NCI-H69 (cell line): ENCODE data around the gene RAB12.
A peak's percentile ranks its signal among the peaks of the same experiment; 100 is the strongest.
"Not testable (repeated sequence)": the region's sequence is repeated elsewhere in the genome, so short reads cannot be mapped to it uniquely, and the experiment has no call there.

ENCODE experiments used
- DNase-seq: peaks from one replicate; lab custom pipeline; 2025; lab: John Stamatoyannopoulos, UW

Gene RAB12, protein sequence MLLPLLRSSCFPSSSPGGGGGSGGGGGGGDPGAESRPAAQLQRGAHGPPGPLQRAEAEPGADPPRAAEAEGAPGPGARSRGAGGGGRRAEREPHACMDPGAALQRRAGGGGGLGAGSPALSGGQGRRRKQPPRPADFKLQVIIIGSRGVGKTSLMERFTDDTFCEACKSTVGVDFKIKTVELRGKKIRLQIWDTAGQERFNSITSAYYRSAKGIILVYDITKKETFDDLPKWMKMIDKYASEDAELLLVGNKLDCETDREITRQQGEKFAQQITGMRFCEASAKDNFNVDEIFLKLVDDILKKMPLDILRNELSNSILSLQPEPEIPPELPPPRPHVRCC

DNA sequence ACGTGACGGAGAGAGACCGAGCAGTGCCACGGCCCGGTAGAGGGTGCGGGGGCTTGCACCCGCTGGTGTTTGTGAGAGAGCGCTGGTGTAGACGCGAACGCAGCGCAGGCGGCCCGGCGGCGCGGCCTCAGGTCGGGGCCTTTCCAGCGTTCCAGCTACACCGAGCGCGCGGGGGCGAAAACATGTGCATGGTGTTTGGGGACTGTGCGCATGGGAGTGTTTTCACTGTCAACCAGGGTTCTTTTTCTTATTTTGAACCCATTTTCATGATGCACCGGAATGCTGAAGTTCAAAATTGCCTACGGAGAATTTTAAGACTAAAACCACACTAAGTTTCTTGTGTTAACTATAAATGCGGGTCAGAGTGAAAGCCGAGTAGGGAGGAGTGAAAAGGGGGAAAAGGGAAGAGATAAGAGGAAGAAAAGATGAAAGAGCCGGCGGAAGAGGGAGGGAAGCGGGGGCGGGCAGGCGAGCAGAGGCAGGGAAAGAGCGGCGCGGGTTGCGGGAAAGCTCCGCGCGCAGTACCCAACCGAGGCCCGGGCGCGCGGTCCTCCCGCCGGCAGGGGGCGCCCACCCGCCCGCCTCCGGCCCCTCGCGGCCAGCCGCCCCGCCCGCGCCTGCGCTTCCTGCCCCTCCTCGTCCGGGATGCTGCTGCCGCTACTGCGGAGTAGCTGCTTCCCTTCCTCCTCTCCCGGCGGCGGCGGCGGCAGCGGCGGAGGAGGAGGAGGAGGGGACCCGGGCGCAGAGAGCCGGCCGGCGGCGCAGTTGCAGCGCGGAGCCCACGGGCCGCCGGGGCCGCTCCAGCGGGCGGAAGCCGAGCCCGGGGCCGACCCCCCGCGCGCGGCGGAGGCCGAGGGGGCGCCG, at the start of gene RAB12:
Gene RAB12, plus strand, starts transcription at position 643 of the 864 bp plus-strand sequence. Its CDS starts 3 bp downstream, at position 646.
- DNase-seq = peak; percentile 97

DNA sequence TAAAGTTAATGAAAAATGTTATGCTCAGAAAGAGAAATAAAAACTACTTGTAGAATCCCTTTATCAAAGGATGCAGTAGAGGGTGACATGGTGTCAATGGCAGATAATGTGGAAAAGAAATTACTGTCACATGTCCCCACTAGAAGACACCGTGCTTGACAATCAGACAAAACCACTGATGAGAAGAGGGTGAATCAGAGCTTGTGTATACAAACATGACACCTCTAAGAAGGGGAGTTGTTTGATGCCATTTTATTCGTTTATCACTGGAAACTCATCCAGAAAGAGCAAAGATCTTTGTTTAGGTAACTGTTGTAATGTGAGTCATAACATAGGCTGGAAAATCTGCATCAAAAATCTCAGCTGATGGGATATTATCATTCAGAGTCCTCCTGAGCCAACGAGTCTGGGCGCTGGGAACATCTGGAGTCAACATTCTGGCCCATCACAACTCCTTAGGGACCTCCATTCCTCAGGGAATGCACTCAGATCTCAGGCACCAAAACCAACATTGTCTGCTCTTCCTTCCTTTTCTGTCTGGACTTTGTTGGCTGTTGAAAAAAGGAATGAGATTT, 49.5 kb upstream of the RAB12 start:
- peak; percentile 54 for DNase-seq

DNA sequence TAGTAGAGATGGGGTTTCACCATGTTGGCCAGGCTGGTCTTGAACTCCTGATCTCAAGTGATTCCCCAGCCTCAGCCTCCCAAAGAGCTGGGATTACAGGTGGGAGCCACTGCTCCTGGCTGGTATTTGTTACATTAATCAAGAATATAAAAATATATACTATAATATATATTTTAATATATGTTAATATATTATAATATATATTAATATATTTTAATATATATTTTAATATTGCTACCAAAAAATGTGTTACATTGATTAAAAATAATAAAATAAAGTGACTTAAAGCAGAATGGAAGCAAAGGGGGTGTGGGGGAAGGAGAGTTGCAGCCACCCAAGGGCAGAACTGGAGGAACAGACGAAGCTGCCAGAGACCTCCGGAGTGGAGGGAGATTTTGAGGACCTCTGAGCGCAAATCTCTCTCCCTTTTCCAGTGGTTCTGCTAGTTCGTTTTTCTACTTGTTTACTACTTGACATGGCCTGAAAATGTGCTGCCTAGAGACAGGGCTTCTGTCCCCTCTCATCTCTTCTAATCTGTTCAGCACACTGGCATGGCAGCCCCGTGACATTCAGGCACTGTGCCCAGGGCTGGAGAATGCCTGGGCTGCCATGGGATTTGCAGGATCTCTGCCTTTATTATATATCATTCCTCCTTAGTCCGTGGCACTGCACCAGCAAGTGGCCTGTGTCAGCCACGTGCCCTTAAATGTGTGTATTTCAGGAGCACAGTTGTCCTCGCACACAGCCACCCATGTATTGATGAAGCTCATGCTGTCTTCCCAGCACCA, 47.9 kb upstream of the RAB12 start:
- no peak for DNase-seq

DNA sequence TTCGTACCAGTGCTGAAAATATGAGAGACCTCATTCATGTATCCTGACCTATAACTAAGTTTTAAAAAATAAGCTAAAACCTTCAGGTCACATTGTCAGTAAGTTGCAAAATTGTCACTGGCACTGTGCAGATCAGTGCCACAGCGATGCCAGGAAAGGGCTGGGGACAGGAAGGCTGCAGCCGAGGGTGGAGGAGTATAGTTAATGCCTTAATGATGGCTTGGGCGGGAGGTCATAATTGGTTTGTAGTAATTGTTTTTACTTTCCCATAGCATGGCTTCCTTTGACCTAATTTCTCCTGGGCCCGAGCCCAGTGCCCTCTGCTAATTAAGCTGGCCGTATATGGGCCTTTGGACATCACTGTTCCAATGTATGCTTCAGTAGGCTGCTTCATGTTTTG, 47.2 kb upstream of the RAB12 start:
- peak; percentile 67 for DNase-seq

DNA sequence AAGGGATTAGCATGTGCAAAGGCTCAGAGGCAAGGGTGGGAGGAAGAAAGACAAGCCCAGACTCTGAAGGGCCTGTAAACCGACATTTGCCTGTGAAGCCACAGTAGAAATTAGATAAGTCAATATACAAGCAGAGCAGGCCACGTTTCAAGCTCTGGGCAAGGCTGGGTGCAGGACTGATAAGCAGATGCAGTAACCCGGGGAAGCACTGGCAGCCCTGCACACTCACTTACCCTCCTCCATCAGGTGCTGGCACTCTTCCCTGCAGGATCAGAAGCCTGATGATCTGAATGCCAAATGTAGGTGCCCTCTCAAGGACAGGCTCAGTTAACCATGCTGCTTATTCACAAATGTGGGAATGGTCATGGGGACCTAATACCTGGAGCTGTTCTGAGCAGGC, 46.3 kb upstream of the RAB12 start:
- DNase-seq = peak; percentile 26

DNA sequence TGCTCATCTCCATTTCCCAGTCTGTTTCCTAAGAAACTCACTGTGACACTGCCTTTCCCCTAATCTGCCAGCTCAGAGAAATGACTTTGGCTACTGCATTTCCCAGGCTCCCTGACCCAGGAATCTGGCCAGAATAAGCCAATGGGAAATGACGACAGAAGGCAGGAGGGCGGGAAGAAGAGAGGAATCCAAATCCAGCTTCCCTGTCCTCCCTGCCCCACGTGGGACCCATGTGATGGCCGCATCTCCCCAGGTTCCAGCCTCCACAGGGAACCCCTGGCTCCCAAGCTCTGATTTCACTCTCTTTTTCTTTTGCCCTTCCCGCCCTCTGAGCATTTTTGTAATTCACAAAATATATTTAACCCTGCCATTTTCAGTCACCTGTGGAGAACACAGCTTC, 37.8 kb upstream of the RAB12 start:
- DNase-seq = no peak

DNA sequence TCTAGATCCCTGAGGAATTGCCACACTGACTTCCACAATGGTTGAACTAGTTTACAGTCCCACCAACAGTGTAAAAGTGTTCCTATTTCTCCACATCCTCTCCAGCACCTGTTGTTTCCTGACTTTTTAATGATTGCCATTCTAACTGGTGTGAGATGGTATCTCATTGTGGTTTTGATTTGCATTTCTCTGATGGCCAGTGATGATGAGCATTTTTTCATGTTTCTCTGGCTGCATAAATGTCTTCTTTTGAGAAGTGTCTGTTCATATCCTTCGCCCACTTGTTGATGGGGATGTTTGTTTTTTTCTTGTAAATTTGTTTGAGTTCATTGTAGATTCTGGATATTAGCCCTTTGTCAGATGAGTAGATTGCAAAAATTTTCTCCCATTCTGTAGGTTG, 35.5 kb upstream of the RAB12 start:
- not testable (repeated sequence) for DNase-seq

DNA sequence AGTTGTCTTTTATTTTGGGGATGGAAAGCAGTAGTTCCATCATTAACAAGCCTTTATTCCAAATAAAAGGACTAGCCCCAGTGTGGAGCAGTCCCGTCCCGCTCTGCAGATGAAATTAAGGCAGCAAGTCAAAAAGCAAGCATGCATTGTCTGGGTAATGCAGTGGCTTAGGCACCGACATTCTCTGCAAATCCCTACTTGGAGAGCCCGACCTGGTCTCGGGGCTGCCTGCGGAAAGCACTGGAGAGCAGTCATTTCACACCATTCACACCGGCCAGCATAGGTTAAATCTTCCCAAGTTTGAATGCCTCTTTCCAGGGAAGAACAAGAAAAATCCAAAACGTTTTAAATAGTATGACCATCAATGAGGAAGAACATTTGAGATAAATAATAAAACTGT, 24.4 kb upstream of the RAB12 start:
- no peak for DNase-seq

DNA sequence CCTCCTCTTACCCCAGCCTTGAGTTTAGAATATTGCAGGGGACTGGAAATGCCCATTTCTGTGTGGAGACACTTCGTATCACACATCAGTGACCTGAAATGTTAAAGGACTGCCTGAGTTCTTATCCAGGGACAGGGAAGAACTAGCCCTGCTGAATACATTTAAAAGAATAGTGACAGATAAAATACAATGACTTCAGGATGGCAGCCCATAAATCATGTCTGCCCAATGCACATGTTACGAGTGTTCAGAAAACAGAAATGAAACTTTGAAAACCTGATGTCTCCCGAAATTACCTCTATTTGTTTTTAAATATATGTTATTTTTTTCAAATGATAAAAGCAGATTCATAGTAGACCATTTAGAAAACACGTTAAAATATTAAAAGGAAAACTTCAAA, 22.3 kb upstream of the RAB12 start:
- DNase-seq = no peak

DNA sequence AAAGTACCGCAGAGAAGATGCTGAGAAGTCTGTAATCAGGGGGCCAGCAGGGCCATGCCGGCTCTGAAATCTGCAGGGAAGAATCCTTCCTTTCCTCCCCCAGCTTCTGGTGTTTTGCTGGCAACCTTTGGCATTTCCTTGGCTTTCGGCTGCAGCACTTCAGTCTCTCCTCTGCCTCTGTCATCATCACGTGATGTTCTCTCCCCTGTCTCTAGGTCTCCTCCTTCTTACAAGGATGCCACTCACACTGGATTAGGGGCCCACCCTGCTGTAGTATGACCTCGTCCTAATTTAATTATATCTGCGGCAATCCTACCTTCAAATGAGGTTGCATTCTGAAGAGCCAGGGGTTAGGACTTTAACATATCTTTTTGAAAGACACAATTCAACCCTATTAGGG, 13.8 kb upstream of the RAB12 start:
- DNase-seq = no peak

DNA sequence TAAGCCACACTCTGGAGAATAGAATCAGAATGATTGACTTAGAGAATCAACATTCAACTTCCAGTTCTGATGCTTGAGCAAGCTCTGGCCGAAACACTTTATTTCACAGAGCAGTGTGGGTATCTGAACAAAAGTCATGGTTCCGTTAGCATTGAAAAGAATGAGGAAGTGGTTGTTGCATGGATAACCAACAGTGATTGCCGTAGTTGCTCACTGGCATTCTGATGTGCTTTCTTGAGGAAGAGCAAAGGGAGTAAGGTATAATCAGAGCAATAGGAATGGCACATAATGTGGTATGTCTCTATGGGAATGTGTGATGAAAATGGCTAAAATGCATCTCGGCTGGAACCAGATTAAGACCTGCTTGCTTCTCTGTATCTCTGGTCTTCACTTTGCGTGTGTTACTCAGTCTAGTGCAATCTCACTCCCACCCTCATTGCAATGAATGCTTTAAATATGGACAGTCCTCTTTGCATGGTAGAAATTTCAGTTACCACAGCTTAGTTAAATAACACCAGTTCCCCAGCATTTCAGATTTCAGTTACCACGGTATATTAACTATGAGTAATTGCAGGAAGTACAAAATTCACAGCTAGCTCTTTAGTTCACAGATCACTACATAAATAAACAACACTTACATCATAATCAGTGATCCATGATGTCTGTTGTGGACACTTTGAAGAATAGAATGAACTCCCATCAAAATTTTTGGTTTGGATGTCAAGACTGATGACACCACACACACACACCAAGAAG, 7.8 kb upstream of the RAB12 start:
- peak; percentile 74 for DNase-seq

DNA sequence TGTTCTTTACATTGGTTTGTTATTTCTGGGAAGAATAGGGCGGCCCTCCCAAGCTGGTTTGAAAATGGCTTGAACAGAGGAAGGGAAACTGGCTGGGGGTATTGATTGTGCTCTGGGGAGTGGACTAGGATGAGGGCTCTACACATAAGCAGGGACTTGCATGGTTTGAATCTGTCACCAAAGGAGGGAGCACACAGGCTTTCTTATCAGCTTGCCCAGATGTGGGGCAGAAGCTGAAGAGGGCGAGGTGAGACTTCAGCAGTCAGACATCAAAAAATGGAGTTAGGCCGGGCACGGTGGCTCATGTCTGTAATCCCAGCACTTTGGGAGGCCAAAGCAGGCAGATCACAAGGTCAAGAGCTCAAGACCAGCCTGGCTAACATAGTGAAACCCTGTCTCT, 7.2 kb upstream of the RAB12 start:
- DNase-seq = no peak

DNA sequence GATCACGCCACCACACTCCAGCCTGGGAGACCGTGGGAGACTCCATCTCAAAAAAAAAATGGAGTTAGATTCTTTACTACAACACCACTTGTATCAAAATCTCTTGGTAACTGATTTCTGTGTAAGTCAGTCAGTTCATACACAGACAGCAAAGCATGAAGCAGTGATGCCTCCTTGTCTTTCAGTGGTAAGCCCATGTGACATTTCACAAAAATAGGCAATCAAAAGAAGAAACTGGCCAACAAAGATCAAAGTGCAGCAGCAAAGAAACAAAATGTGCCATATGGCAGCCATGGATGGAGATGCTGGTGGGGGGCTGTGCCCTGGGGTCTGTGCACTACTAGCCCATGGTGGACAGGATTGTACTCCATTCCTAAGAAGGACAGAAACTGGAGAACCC, 6.7 kb upstream of the RAB12 start:
- no peak for DNase-seq

DNA sequence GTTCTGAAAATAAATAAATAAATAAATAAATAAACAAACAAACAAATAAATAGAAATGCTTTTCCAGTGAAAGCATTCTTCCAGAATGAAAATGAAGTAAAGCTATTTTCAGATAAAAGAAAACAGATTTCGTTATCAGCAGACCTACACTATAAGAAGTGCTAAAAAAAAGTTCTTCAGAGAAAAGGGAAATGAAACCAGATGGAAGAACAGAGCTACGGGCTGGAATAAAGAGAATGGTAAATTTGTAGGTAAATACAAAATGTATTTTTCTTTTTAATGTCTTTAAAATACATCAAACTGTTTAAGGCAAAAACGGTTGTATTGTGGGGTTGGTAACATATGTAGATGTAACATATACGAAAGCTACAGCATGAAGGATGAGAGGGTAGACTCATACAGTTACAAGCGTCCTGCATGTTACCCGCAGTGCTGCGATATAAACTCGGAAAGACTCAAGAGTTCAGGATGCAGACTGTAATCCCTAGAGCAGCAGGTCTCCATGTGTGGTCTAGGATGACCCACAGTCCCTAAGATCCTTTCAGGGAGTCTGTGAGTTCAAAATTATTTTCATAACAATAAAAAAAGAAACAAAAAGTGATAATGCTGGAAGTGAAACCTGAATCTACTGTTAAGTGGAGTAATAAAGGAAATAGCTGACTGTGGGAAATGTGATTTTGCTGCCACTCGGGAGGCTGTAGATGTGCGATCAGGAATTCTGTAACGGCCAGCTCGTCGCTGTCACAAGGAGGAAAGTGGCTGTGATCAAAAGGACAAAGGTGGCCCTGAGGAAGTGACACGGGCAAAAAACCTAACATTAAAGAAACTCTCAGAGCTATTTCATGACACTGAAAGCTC, 5.3 kb upstream of the RAB12 start:
- DNase-seq = no peak

DNA sequence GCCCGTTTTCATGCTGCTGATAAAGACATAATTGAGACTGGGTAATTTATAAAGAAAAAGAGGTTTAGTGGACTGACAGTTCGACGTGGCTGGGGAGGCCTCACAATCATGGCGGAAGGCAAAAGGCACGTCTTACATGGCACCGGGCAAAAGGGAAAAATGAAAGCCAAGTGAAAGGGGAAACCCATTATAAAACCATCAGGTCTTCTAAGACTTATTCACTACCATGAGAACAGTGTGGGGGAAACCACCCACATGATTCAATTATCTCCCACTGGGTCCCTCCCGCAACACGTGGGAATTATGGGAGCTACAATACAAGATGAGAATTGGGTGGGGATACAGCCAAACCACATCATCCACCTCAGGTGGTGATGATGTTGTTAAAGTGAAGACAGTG, 3.3 kb upstream of the RAB12 start:
- DNase-seq = no peak

DNA sequence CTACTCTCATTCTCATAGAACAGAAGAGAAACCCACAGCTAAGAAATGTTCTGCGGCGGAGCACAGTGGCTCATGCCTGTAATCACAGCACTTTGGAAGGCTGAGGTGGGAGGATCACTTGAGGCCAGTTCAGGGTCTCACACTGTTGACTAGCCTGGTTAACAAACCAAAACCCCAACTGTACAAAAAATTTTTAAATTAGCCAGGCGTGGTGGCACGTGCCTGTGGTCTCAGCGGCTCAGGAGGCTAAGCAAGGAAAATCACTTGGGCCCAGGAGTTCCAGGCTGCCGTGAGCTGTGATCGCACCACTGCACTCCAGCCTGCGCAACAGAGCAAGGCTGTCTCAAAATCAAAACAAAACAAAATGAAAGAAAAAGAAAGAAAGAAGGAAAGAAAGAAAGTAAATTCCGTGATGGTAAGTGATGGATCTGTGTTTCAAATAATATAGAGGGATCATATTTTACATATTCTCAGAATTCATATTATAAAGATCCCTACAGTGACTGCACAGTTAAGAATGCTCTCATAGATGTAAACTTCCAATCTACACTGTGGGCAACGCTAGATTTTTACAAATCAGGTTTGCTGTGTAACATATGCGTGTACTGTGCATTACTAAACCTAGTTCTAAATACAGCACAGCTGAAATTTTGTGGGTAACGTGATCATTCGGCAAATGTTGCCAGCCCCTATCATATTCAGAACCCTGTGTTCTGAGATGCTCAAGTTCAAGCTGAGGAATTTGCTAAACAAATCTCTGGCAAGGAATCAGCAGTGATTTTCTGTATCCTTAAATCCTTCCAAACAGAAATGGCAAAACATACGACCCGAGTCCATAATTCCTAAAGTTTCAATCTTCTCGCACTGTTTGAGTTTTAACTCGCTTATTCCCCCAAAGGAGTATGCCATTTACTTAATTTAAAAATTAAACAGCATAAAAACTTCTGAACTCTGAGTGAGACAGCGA, 1.2 kb upstream of the RAB12 start:
- no peak for DNase-seq

DNA sequence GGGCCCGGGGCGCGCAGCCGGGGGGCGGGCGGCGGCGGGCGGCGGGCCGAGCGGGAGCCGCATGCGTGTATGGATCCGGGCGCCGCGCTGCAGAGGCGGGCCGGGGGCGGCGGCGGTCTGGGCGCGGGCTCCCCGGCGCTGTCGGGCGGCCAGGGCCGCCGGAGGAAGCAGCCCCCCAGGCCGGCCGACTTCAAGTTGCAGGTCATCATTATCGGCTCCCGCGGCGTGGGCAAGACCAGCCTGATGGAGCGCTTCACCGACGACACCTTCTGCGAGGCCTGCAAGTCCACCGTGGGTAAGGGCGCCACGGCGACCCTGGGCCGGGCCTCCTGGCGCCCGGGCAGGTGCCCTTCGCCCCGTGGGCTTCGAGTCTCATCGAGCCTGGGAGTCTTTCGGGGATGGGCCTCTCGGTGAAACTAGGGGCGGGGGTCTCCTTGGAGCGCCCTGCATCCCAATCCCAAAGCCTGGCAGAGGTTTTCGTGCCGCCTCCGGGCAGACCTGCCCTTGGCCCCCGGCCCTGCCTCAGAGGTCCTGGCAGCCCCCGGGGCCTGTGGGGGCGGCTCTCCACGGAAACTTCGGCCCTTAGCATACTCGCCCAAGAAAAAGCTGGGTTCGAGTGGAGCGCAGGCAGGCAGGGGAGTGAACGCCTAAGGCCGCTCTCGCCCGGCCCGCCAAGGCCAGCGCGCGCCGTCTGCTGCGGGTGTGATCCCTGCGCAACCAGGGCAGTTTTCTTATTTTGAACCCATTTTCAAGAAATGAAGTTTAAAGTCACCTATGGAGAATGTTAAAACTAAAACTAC, 622 bp downstream of the RAB12 start:
- DNase-seq = peak; percentile 75

DNA sequence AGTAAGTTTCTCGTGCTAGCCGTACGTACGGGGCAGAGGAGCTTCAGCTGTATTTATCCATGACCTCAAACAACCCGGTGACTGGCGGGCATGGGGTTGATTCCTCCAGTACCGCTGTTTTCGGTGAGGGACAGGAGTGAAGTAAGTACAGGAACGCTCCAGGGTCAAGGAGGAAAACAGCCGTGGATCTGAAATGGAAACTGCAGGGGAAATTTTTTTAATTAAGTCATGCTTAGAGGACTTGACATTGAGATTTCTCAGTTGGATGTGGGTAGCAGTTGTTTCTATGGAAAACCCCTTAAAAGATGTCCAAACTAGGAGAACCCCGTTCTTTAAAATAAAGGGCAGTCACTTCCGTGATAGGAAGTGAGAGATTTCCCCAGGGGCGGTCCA, 1.2 kb downstream of the RAB12 start:
- peak; percentile 70 for DNase-seq
